Eye (tissue), 1 donor: ENCODE results near the gene MYO1D.
"Not testable (repeated sequence)": the region's sequence is repeated elsewhere in the genome, so short reads cannot be mapped to it uniquely, and the experiment has no call there.

ENCODE experiments used
- DNase-seq: peaks from one replicate; pipeline ENCODE4 v3.0.0-alpha.2; 2015

Gene MYO1D

GRCh38 chr17:32876417-32877163, at the start of gene MYO1D:
MYO1D (minus strand) TSS chr17:32877124; CDS start chr17:32876872, 252 bp downstream.
- peak; percentile 79 for DNase-seq

GRCh38 chr17:32926183-32926582, 49.3 kb upstream of the MYO1D start:
- no peak for DNase-seq

GRCh38 chr17:32923905-32924304, 47.0 kb upstream of the MYO1D start:
- DNase-seq = not testable (repeated sequence)

GRCh38 chr17:32921017-32921416, 44.1 kb upstream of the MYO1D start:
- no peak for DNase-seq

GRCh38 chr17:32920293-32920692, 43.4 kb upstream of the MYO1D start:
- DNase-seq = no peak

GRCh38 chr17:32919876-32920275, 43.0 kb upstream of the MYO1D start:
- DNase-seq = not testable (repeated sequence)

GRCh38 chr17:32917842-32918241, 40.9 kb upstream of the MYO1D start:
- no peak for DNase-seq

GRCh38 chr17:32917081-32917480, 40.2 kb upstream of the MYO1D start:
- no peak for DNase-seq

GRCh38 chr17:32916134-32916533, 39.2 kb upstream of the MYO1D start:
- no peak for DNase-seq

GRCh38 chr17:32915245-32915644, 38.3 kb upstream of the MYO1D start:
- DNase-seq = no peak

- no peak for DNase-seq
These were observed 37.3 kb upstream of the MYO1D start for GRCh38 chr17:32914181-32914580.

GRCh38 chr17:32913593-32913992, 36.7 kb upstream of the MYO1D start:
- DNase-seq = no peak

GRCh38 chr17:32912218-32912897, 35.4 kb upstream of the MYO1D start:
- DNase-seq = peak; percentile 37

GRCh38 chr17:32910769-32911168, 33.8 kb upstream of the MYO1D start:
- no peak for DNase-seq

- peak; percentile 88 for DNase-seq
These were observed 33.0 kb upstream of the MYO1D start for GRCh38 chr17:32909787-32910369.

- DNase-seq = no peak
These were observed 30.7 kb upstream of the MYO1D start for GRCh38 chr17:32907583-32907982.

- no peak for DNase-seq
These were observed 28.0 kb upstream of the MYO1D start for GRCh38 chr17:32904891-32905290.

- DNase-seq = no peak
These were observed 27.1 kb upstream of the MYO1D start for GRCh38 chr17:32903774-32904673.

GRCh38 chr17:32901743-32902142, 24.8 kb upstream of the MYO1D start:
- DNase-seq = no peak

GRCh38 chr17:32899236-32900013, 22.5 kb upstream of the MYO1D start:
- DNase-seq = no peak

- DNase-seq = no peak
These were observed 19.8 kb upstream of the MYO1D start for GRCh38 chr17:32896647-32897258.

GRCh38 chr17:32894245-32894644, 17.3 kb upstream of the MYO1D start:
- DNase-seq = no peak
